HG03520 (cell line): ENCODE results near the gene GUCA2A.

Experiments used
- ATAC-seq: cut with Tn5 transposase; IDR thresholded peaks from one replicate; pipeline ENCODE4 v1.9.1; 2021; ENCODE audit warnings: mild to moderate bottlenecking, moderate library complexity; ENCODE audit not compliant: unreplicated experiment

Gene GUCA2A

GRCh38 chr1:42155362-42155761, 9.2 kb downstream of the GUCA2A start:
- ATAC-seq = no peak

DNA sequence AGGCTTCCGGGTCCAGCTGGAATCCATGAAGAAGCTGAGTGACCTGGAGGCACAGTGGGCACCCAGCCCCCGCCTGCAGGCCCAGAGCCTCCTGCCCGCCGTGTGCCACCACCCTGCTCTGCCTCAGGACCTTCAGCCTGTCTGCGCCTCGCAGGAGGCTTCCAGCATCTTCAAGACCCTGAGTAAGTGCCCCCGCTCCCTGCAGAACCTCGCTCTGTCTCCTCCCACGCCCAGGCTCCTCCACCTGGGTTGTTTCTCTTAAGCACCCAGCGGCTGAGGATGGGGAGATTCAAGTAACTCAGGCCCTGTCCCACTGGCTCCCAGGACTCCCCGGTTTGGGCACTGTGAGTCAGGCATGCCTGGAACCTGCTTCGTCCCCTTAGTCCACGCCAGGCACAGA, 9.9 kb downstream of the GUCA2A start:
- no peak for ATAC-seq

GRCh38 chr1:42153624-42154023, 10.9 kb downstream of the GUCA2A start:
- ATAC-seq = no peak

DNA sequence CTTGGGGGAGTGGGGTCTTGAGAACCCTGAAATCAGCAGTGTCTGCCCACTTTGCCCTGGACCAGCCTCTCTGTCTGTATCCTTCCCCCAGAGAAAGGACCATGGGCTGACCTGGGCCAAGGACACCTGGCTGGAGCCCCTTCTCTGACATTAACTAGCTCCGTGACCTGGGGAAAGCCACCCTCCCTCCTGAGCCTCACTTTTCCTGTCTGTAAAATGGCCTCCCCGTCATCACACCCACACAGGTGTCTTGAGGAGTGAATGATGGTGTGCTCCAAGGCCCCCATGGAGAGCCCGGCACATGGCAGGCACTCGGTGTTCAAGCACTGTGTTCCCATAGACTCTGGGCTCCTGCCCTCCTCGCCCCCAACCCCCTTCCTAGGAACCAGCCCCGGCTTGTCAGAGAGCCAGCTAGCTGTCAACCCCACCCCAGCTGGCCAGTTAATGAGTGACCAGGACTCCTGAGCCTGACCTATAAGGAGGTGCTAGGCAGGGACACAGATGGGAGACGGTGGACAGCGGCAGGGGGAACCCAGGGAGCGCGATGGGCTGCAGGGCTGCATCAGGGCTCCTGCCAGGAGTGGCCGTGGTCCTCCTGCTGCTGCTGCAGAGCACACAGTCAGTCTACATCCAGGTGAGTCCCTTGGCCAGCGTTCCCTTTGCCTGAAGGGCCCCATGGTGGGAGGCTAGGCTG, 11.5 kb downstream of the GUCA2A start, which contains the start of gene GUCA2B:
TSS of gene GUCA2B (plus strand) at position 504 of the 694 bp plus-strand sequence. CDS start at position 545, 41 bp downstream.
- ATAC-seq = no peak

DNA sequence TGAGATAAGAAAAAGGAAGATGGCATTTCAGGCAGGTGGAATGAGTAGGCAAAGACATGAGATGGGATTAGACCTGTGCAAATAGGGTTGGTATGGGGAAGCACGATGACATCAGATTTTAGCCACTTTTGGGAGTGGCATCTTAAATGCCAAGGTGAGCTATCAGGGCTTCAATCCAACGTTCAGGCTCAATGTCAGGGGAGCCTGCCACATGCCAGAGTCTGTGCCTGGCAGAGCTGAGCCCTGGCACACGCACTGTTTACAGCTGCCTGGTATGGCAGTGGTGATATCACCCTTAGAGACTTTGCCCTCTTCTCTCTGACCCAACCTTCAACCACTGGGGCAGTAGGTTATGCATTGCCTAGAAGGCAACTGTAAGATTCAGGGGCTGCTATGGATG, 12.4 kb downstream of the GUCA2A start:
- ATAC-seq = no peak

- no peak for ATAC-seq
Measured at GRCh38 chr1:42150651-42151050, 13.9 kb downstream of the GUCA2A start.

DNA sequence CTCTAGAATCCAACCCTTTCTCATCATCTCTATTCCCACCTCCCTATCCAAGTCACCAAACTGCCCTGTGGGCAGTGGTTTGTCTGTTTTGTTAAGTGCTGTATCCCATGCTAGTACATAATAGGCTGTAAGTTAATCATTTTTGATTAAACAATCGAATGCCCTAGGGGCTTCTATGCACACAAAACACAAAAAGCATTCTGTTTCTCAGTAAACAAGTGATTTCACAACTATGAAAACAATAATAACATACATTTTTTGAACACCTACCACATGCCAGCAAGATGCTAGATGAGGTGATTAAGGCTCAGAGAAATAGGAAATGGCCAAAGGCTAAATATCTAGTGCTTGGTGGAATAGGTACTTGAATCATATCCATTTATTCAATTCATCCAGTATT, 16.4 kb downstream of the GUCA2A start:
- ATAC-seq = no peak

DNA sequence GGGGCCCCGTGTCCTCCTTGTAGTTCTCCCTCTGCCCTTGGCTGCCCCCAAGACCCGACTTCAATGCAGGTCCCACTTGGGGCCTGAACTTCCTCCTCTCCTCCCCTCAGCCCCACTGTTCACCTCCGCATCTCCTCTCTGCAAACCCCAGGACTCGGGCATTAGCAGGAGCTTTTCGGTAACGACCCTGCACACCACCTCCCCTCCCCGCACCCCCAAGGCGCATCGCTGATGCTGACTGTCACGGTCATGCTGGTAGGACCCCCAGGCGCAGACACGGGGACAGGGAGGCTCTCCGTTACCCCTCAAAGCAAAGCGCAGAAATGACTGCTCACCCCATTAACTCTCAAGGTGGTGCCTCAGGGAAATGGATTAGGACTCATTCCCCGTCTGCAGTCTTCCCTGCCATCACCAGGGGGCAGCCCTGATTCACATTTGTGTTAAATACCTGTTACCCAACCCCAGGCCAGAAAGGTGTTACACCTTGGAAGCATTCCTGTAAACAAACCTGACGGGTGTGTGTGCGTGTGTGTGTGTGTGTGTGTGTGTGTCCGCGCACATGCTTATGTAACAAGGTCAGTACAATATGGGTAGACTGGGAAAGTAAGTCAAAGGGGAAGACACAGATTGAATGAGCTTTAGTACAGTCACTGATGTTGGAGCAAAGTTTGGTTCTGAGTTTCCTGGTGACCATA, 17.8 kb downstream of the GUCA2A start:
- no peak for ATAC-seq

- ATAC-seq = no peak
Measured at GRCh38 chr1:42145764-42146625, 18.6 kb downstream of the GUCA2A start.

DNA sequence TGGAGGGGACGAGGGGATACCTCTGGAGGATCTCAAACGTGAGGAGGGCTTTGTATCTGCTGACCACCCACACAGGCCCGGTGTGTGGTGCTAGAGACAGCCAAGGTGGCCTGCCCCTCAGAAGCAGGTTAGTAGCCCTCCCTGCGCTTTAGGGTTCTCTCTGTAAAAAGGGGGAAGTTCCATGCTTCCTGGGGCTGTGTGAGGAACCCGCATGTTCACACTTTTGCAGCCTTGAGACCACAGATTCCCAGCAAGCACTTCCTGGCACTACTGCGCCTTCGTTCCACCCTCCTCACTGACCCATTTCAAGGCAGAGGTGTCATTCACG, 19.2 kb downstream of the GUCA2A start:
- ATAC-seq = no peak

DNA sequence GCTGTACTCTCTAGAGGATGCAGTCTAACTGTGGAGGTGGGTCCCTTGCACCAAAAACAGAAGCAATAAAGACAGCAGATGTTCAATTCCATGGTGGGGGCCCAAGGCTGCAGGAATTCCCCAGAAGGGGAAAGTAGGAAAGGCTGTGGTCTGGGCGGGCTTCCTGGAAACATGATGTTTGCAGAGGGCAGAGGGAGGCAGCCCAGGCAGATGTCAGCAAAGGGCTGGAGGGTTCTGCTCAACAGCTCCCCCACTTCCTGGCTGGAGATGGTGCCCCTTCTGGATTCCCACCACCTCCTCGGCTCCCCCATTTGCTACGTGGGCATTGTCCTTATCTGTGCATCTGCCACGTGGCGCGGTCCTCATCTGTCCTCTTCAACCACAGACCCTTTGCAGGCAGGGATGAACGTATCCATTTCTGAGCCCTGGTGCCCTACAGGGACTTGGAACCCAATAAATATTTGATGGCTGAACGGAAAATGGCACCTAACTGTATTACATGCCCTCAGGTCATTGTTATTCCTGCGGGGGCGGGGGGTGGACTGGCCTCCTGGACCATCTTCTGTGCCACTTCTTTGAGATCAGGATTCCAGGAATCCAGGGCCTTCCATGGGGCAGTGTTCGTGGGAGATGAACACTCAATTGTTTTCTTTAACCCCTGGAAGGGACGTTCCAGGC, 19.7 kb downstream of the GUCA2A start:
- no peak for ATAC-seq

DNA sequence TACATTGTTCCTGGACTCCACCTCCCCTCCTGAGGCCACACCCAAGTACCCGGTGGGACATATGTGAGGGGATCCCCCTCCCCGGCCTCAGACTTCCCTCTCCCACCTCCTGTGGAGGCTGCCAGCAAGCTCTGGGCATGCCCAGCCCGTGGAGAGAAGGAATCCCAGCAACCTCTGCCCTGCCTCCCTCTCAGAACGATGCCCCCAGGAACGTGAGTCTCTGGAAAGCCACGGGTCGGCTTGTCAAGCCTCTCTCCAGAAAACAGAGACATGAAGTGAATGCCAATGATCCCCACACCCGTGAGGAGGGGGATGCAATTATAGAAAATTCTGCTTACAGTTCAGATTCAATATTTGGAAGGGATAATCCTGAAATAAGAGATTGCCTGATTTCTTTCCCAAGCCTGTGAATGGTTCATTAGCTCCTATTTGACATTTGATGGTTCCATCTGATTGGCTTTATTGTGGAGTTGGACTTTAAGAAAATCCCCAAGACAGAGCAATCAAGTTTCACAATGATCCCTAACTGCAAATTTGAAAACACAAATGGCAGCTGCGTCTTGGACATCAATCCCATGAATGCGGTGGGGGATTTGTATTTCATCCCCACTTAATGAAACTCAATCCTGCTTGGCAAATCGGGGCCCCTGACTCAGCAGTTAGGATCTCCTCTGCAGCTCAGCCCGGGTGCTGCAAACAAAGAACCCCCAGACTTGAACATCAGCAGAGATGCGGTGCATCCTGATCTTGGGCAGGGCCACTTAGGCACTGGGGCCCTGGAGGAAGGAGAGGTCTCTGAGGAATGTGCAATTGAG, 20.4 kb downstream of the GUCA2A start:
- ATAC-seq = no peak

GRCh38 chr1:42142894-42143675, 21.5 kb downstream of the GUCA2A start:
- ATAC-seq = no peak

GRCh38 chr1:42141978-42142377, 22.6 kb downstream of the GUCA2A start:
- no peak for ATAC-seq

GRCh38 chr1:42140191-42140590, 24.4 kb downstream of the GUCA2A start:
- no peak for ATAC-seq

DNA sequence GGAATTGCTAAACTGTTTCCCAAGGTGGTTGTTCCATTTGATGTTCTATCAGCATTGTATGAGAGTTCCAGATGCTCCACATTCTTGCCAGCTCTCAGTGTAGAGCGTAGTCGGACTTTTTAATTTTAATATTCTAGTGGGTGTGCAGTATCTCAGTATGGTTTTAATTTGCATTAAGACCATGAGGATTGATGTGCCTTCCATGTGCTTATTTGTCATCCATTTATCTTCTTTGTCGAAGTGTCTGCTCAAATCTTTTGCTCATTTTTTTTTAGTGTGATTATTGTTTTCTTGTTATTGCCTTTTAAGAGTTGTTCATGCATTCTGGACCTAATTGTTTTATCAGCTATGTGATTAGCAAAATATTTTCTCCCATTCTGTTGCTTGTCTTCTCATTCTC, 25.1 kb downstream of the GUCA2A start:
- no peak for ATAC-seq

DNA sequence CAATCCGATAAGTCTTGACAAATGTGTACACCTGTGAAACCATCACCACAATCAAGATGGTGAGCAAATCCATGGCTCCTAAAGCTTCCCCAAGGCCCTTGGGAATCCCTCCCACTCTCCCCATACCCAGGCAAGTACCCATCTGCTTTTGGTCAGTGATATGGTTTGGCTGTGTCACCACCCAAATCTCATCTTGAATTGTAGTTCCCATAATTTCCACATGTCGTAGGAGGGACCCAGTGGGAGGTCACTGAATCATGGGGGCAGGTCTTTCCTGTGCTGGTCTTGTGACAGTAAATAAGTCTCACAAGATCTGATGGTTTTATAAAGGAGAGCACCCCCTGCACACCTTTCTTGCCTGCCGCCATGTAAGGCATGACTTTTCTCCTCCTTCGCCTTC, 26.0 kb downstream of the GUCA2A start:
- ATAC-seq = no peak

- no peak for ATAC-seq
Measured at GRCh38 chr1:42137766-42138165, 26.8 kb downstream of the GUCA2A start.

DNA sequence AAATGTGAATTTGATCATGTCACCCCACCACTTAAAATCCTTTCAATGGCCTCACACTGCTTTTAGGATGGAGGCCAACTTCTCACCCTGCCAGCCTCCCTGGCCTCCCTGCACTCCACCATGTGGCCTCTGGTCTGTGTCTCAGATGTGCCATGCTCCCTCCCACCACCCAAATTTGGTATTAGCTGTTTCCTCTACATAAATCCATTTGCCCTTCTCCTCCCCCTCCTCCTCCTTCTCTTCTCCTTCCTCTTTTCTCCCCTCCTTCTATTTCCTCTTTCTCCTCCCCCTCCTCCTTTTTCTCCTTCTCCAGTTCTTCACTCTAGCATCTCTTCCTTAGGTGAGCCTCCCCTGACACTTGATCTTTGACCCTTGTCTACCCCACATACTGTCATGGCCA, 28.1 kb downstream of the GUCA2A start:
- ATAC-seq = no peak

GRCh38 chr1:42135426-42135825, 29.1 kb downstream of the GUCA2A start:
- ATAC-seq = no peak
